B cell (primary cell): ENCODE data around the gene EFHD2. TPM values are rescaled to one million over a fixed set of nuclear protein-coding genes. Genes with fewer than 3 reads are reported as not detected.

ENCODE experiments used
- ATAC-seq: fragments of 200-7000 bp; cut with Tn5 transposase; one replicate; pipeline ENCODE4 v1.10.0; 2021; ENCODE audit warnings: low read depth, mild to moderate bottlenecking, moderate number of reproducible peaks, moderate library complexity
- CTCF ChIA-PET: fragments of 350-600 bp; sonication (Branson Sonifier 250); formaldehyde crosslinking; loops from one replicate; lab custom pipeline; 2021; ENCODE audit warnings: antibody characterized with exemption, inconsistent platforms; lab: Charles Lee
- POLR2A ChIA-PET: fragments of 350-600 bp; sonication (Branson Sonifier 250); formaldehyde crosslinking; loops from one replicate; lab custom pipeline; 2021; ENCODE audit warnings: antibody characterized with exemption; lab: Charles Lee
- DNase-seq: peaks from one replicate; pipeline ENCODE4 v3.0.0; 2013
- H2AFZ ChIP-seq: 2 replicates; pipeline ENCODE4 v1.6.1; 2012; ENCODE audit warnings: mild to moderate bottlenecking, low read depth, low read length; ENCODE audit not compliant: insufficient read depth, poor library complexity, severe bottlenecking
- H3K27ac ChIP-seq, 2 donors: 1 replicate in 1 of 2; 2 replicates in 1 of 2; pipeline ENCODE4 v1.5.1; 2012 to 2013; ENCODE audit warnings: low read length in 2 of 2, mild to moderate bottlenecking in 2 of 2, moderate library complexity in 1 of 2
- H3K27me3 ChIP-seq, 4 experiments: fragments of 200-600 bp in 1 of 4; sonication (generic) in 1 of 4; replicated peaks in 1 of 4; 1 replicate in 2 of 4; 2 replicates in 2 of 4; pipeline versions ENCODE4 v1.6.1 to v1.7.0; 2013 to 2016; ENCODE audit warnings: low read length in 3 of 4, mild to moderate bottlenecking in 2 of 4, mixed read lengths in 1 of 4, moderate library complexity in 1 of 4; ENCODE audit not compliant: insufficient read depth in 4 of 4, control insufficient read depth in 3 of 4; ENCODE audit errors: control extremely low read depth in 1 of 4
- H3K36me3 ChIP-seq, 2 experiments: replicated peaks in 1 of 2; 1 replicate in 1 of 2; 2 replicates in 1 of 2; pipeline versions ENCODE4 v1.6.1 to v1.7.1; 2013; ENCODE audit warnings: low read length in 1 of 2; ENCODE audit not compliant: insufficient read depth in 2 of 2, control insufficient read depth in 1 of 2; ENCODE audit errors: control extremely low read depth in 1 of 2, extremely low read depth in 1 of 2
- H3K4me1 ChIP-seq, 2 donors: fragments of 200-600 bp in 1 of 2; sonication (generic) in 1 of 2; 1 replicate in 1 of 2; 2 replicates in 1 of 2; pipeline versions ENCODE4 v1.5.1 to v1.6.1; 2013 to 2017; ENCODE audit warnings: low read length in 2 of 2; ENCODE audit not compliant: control insufficient read depth in 2 of 2, insufficient read depth in 2 of 2
- H3K4me2 ChIP-seq: replicated peaks from 2 replicates; pipeline ENCODE3; 2012; ENCODE audit warnings: mild to moderate bottlenecking, low read depth, low read length; ENCODE audit not compliant: poor library complexity, severe bottlenecking
- H3K4me3 ChIP-seq, 5 experiments: fragments of 200-600 bp in 1 of 5; sonication (generic) in 1 of 5; 1 replicate in 3 of 5; 2 replicates in 2 of 5; pipeline versions ENCODE4 v1.5.1 to v1.7.0; 2011 to 2016; ENCODE audit warnings: low read length in 4 of 5, mild to moderate bottlenecking in 4 of 5, low read depth in 2 of 5, control low read depth in 1 of 5, moderate library complexity in 1 of 5; ENCODE audit not compliant: insufficient read depth in 1 of 5; ENCODE audit errors: control extremely low read depth in 1 of 5, extremely low read depth in 1 of 5
- H3K79me2 ChIP-seq: fragments of 200-600 bp; sonication (generic); one replicate; pipeline ENCODE4 v1.6.0; 2016; ENCODE audit warnings: low read length; ENCODE audit not compliant: control insufficient read depth, insufficient read depth
- H3K9ac ChIP-seq: fragments of 200-600 bp; sonication (generic); 2 replicates; pipeline ENCODE4 v1.6.1; 2017; ENCODE audit warnings: mild to moderate bottlenecking, low read length, moderate library complexity
- H3K9me3 ChIP-seq, 3 donors: one replicate each; pipeline versions ENCODE4 v1.6.1 to v1.7.1; 2013; ENCODE audit warnings: low read length in 2 of 3; ENCODE audit not compliant: control insufficient read depth in 2 of 3, insufficient read depth in 1 of 3; ENCODE audit errors: control extremely low read depth in 1 of 3
- H4K20me1 ChIP-seq: 2 replicates; pipeline ENCODE4 v1.6.0; 2012; ENCODE audit warnings: mild to moderate bottlenecking, low read length; ENCODE audit not compliant: insufficient read depth, control insufficient read depth, poor library complexity, severe bottlenecking
- H3K27ac Mint-ChIP-seq: one replicate; pipeline ENCODE4 v1.8.0; 2021; ENCODE audit warnings: mixed read lengths
- H3K27me3 Mint-ChIP-seq: one replicate; pipeline ENCODE4 v1.8.0; 2021; ENCODE audit warnings: mixed read lengths
- H3K4me1 Mint-ChIP-seq: one replicate; pipeline ENCODE4 v1.8.0; 2021; ENCODE audit warnings: mixed read lengths
- H3K4me3 Mint-ChIP-seq: one replicate; pipeline ENCODE4 v1.8.0; 2021; ENCODE audit warnings: mixed read lengths
- H3K9me3 Mint-ChIP-seq: one replicate; pipeline ENCODE4 v1.8.0; 2022; ENCODE audit warnings: mixed read lengths; ENCODE audit not compliant: insufficient read depth
- CTCF ChIP-seq: fragments of 200-600 bp; IDR thresholded peaks from one replicate; pipeline ENCODE4 v1.8.0; 2022; ENCODE audit warnings: antibody characterized with exemption, mild to moderate bottlenecking
- EZH2 ChIP-seq: IDR thresholded peaks from 2 replicates; pipeline ENCODE4 v1.6.1; 2012; ENCODE audit warnings: borderline replicate concordance, low read depth, mild to moderate bottlenecking, moderate library complexity, low read length; ENCODE audit not compliant: insufficient read depth, poor library complexity, severe bottlenecking
- WGBS: methylation state at CpG from one replicate; pipeline ENCODE4 v1.1.5; 2013; ENCODE audit warnings: missing lambda C conversion rate; ENCODE audit not compliant: insufficient coverage; 5-methylcytosine and 5-hydroxymethylcytosine counted together
- intact Hi-C: fragments of 100-400 bp; cut with micrococcal nuclease; formaldehyde crosslinking; loops from one replicate; pipeline ENCODE4 v1.10.0; 2022
- polyA plus RNA-seq: library from polyadenylated mRNA; depleted of rRNA; stranded (reverse); fragments of >200 nt; gene quantifications from 2 replicates; pipeline ENCODE4 v1.2.3, GENCODE V29; 2012
- total RNA-seq, 2 donors: library from RNA; stranded (reverse); fragments of 120-200 nt in 1 of 2; gene quantifications; 1 replicate in 1 of 2; 2 replicates in 1 of 2; pipeline versions ENCODE4 v1.2.3 to v1.2.4, GENCODE V29; 2013 to 2022

The EFHD2 gene
- total and polyA plus RNA-seq, 2 donors (not counting 1 experiment from before 2014, with no cell fraction given) = 39.3 to 67.2 TPM

- Histone ChIP-seq H3K4me1 (no peaks in the 10 kb centered on the region), H3K27ac (no peak overlapping the region), H3K9ac (no peak overlapping the region), H3K27me3 (no peaks in the 10 kb centered on the region), H2AFZ (no peak overlapping the region), H3K79me2 (no peaks in the 10 kb centered on the region), H4K20me1 (no peaks in the 10 kb centered on the region), H3K4me2 (no peak overlapping the region), H3K9me3 (no peaks in the 10 kb centered on the region), H3K4me3 (no peak overlapping the region), H3K36me3 (no peaks in the 10 kb centered on the region)
- ChIA-PET CTCF (no interaction called here), POLR2A (no interaction called here)
- H3K27me3 Mint-ChIP-seq = peaks cover 28% of the 10 kb centered on the region
- H3K9me3 Mint-ChIP-seq = no peaks in the 10 kb centered on the region
- H3K4me3 Mint-ChIP-seq = no peak overlapping the region
- intact Hi-C loops = no loop called here
- TF ChIP-seq CTCF (no peak), EZH2 (no peak)
- 57% methylated on average over 1 of the region's 1 CpG for WGBS
- no peak for DNase-seq
- H3K27ac Mint-ChIP-seq = no peak overlapping the region
- no peaks in the 10 kb centered on the region for H3K4me1 Mint-ChIP-seq
- ATAC-seq = no peak
These were observed 40.8 kb upstream of the EFHD2 start for GRCh38 chr1:15368888-15369287.

- H3K4me3 Mint-ChIP-seq = no peak overlapping the region
- TF ChIP-seq EZH2 (no peak), CTCF (no peak)
- WGBS = 91% methylated on average over 2 of the region's 4 CpGs
These were observed 39.4 kb upstream of the EFHD2 start for GRCh38 chr1:15370268-15370667.

More at GRCh38 chr1:15370268-15370667, 39.4 kb upstream of the EFHD2 start:
- H3K9me3 ChIP-seq = no peaks in the 10 kb centered on the region
- intact Hi-C loops = no loop called here
- Mint-ChIP-seq H3K27ac (no peak overlapping the region), H3K9me3 (no peaks in the 10 kb centered on the region), H3K27me3 (peaks cover 29% of the 10 kb centered on the region), H3K4me1 (no peaks in the 10 kb centered on the region)
- H4K20me1 ChIP-seq = no peaks in the 10 kb centered on the region
- H3K27me3 ChIP-seq = peaks cover 0 to 2% (median 0%) of the 10 kb centered on the region in 4 experiments
- H3K4me2 ChIP-seq = no peak overlapping the region
- no peak overlapping the region for H2AFZ ChIP-seq
- ATAC-seq (no peak), DNase-seq (no peak)
- POLR2A ChIA-PET = no interaction called here
- no peak overlapping the region for H3K27ac ChIP-seq
- H3K9ac ChIP-seq = no peak overlapping the region
- no peaks in the 10 kb centered on the region for H3K4me1 ChIP-seq
- no peak overlapping the region for H3K4me3 ChIP-seq
- H3K79me2 ChIP-seq = no peaks in the 10 kb centered on the region
- no peaks in the 10 kb centered on the region for H3K36me3 ChIP-seq
- CTCF ChIA-PET = no interaction called here
